ENCODE measurements around the gene PUS1.

PUS1 gene

GRCh38 chr12:131909752-131910219 is 19.3 kb upstream of the PUS1 start:
- no peak for DNase-seq (ENCODE audit: extremely low read depth, low read depth)
- TF ChIP-seq CTCF (IDR thresholded peaks at IDR 0.05; ENCODE audit: low read depth, low read length), result no peak

- no peak for DNase-seq (ENCODE audit: extremely low read depth, low read depth)
- TF ChIP-seq CTCF (IDR thresholded peaks at IDR 0.05; ENCODE audit: low read depth, low read length), result no peak
Measured at GRCh38 chr12:131910302-131911027, 18.6 kb upstream of the PUS1 start.

- no peak for TF ChIP-seq CTCF (IDR thresholded peaks at IDR 0.05; ENCODE audit: low read depth, low read length)
- DNase-seq (ENCODE audit: extremely low read depth, low read depth), result no peak
Measured at GRCh38 chr12:131911028-131911650, 17.9 kb upstream of the PUS1 start.

GRCh38 chr12:131911851-131912477 is 17.1 kb upstream of the PUS1 start:
- TF ChIP-seq CTCF (IDR thresholded peaks at IDR 0.05; ENCODE audit: low read depth, low read length), result no peak

DNA sequence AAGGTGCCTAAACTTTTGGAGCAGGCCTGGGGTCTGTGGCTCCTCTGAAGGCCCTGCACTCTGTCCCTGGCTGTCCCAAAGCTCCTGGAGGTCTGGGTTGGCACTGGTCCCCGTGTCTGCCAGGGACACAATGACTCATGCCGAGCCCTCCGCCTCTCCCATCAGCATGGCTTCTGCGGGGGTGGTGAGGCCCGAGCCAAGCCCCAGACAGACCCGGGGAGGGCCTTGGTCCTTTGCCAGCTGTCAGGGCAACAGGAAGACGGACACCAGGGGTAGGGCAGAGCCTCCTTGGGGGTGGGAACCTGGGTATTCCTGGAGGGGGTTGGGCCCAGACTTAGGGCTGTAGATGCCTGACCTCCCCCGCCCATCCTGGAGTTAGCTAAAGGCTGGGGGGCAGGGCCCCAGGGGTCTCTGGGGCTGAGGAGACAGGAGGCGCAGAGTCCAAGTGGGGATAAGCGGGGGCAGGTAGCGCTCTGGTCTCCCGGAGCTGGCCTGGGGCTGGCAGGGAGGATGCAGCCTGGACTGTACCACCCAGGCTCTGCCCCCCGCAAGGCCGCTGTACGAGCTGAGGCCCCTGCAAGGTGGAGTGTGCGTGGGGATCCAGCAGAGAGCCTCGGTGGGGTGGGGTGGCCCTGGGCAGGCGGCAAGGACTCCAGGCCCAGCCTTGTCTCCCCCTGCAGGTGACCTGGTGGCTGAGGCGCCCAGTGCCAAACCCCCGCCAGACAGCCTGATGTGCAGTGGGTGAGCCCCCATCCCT is 16.4 kb upstream of the PUS1 start:
- no peak for TF ChIP-seq CTCF (IDR thresholded peaks at IDR 0.05; ENCODE audit: low read depth, low read length)
- peak; percentile 38 for DNase-seq (ENCODE audit: extremely low read depth, low read depth)

More at GRCh38 chr12:131911851-131912477, 17.1 kb upstream of the PUS1 start:
- no peak for DNase-seq (ENCODE audit: extremely low read depth, low read depth)

GRCh38 chr12:131913666-131914065 is 15.4 kb upstream of the PUS1 start:
- no peak for DNase-seq (ENCODE audit: extremely low read depth, low read depth)
- no peak for TF ChIP-seq CTCF (IDR thresholded peaks at IDR 0.05; ENCODE audit: low read depth, low read length)

Measured in AG09319 (cell line).